GM20000 (cell line): ENCODE data around the gene TSBP1.

Experiments used
- DNase-seq: peaks from one replicate; pipeline ENCODE4 v3.0.0; 2012; ENCODE audit warnings: low spot score
- TF ChIP-seq, protein P1 (sequence below): IDR thresholded peaks from 2 replicates; pipeline ENCODE4 v1.5.1; 2012; ENCODE audit warnings: mild to moderate bottlenecking, control low read depth; ENCODE audit errors: extremely low read depth, missing control alignments

TSBP1 gene, protein sequence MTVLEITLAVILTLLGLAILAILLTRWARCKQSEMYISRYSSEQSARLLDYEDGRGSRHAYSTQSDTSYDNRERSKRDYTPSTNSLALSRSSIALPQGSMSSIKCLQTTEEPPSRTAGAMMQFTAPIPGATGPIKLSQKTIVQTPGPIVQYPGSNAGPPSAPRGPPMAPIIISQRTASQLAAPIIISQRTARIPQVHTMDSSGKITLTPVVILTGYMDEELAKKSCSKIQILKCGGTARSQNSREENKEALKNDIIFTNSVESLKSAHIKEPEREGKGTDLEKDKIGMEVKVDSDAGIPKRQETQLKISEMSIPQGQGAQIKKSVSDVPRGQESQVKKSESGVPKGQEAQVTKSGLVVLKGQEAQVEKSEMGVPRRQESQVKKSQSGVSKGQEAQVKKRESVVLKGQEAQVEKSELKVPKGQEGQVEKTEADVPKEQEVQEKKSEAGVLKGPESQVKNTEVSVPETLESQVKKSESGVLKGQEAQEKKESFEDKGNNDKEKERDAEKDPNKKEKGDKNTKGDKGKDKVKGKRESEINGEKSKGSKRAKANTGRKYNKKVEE

DNA sequence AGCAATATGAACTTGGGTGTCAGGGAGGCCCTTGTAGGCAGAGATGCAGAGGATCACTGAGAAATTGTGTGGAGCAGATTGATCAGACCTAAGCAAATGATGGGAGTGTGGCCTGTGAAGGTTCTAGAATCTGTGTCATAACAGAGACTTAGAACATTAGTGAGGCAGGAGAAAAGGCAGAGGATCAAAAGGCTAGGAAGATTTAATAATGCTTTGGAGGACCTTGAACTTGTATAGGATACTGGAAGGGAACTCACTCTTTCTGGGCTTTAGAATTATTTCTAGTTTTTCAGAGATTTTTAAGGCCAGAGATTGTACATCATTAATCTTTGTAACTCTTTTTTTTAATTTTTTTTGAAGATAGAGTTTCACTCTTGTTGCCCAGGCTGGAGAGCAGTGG is at the start of gene TSBP1:
TSS of gene TSBP1 (minus strand) at position 101 of the 400 bp plus-strand sequence. CDS start 197 bp downstream, outside the sequence.
- no peak for DNase-seq
- TF ChIP-seq, protein P1, sequence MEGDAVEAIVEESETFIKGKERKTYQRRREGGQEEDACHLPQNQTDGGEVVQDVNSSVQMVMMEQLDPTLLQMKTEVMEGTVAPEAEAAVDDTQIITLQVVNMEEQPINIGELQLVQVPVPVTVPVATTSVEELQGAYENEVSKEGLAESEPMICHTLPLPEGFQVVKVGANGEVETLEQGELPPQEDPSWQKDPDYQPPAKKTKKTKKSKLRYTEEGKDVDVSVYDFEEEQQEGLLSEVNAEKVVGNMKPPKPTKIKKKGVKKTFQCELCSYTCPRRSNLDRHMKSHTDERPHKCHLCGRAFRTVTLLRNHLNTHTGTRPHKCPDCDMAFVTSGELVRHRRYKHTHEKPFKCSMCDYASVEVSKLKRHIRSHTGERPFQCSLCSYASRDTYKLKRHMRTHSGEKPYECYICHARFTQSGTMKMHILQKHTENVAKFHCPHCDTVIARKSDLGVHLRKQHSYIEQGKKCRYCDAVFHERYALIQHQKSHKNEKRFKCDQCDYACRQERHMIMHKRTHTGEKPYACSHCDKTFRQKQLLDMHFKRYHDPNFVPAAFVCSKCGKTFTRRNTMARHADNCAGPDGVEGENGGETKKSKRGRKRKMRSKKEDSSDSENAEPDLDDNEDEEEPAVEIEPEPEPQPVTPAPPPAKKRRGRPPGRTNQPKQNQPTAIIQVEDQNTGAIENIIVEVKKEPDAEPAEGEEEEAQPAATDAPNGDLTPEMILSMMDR = no peak

DNA sequence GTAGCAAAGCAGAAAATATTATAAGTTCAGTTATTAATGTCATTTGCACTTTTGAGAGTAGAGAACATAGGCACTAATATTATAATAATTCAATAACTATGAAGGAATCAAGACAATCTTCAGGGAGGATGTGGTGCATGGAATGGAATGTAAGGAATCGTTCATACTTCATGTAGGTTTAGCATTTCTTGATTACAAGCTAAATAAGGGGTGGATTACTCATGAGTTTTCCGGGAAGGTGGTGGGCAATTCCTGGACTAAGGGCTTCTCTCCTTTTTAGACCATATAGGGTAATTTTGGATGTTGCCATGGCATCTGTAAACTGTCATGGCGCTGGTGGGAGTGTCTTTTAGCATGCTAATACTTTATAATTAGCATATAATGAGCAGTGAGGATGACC is 44.3 kb upstream of the TSBP1 start:
- no peak for DNase-seq
- TF ChIP-seq, protein P1 = no peak

DNA sequence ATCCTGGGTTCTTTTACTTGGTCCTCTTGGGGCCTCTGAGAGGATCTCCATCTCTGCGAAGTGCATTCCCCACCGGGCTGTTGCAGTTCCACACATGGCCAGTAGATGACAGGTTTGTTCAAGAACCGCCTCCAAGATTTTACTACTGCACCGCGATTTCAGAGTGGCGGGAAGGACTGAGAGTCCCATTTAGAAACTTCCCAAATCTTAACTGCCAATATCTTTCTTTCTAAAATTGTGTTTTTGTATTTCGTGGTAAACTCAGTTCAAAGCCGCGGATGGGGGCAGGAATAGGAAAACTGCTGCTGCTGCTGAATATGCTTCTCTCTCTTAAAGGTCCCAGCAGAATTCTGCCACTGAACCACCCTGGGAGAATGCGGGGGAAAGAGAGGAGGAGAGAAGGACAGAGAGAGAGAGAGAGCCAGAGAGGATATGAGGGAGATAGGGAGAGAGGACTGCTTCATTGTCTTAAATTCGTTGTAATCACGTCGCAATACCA is 43.9 kb upstream of the TSBP1 start:
- TF ChIP-seq, protein P1 = peak; percentile 87
- DNase-seq = peak; percentile 58

DNA sequence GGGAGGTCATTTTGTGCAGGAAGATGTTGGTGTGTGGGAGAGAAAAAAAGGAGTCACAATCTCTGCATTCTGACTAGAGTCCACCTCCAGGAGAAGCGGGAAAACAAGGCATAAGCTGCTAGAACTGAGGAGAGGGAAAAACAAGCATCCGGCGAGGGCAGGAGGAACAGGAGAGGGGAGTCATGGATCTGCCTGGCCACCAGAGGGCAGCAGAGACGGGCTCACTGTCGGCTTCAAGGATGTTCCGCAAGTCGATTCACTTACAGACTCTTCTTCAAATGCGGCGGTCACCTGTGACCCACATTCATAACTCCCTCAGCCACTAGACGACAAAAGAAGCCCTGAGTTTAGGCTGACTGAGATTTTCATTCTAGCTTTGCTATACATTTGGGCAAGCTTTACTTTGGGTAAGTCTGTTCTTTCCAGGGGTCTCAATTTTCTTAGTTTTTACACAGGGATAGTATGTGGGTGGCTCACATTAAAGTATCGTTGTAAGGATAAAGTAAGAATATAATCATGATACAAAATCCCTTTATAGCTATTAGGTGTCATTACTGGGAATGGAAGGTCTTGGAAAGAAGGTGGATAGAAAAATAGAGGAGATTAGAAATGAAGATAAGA is 41.8 kb upstream of the TSBP1 start:
- TF ChIP-seq, protein P1 = peak; percentile 93
- DNase-seq = peak; percentile 76

DNA sequence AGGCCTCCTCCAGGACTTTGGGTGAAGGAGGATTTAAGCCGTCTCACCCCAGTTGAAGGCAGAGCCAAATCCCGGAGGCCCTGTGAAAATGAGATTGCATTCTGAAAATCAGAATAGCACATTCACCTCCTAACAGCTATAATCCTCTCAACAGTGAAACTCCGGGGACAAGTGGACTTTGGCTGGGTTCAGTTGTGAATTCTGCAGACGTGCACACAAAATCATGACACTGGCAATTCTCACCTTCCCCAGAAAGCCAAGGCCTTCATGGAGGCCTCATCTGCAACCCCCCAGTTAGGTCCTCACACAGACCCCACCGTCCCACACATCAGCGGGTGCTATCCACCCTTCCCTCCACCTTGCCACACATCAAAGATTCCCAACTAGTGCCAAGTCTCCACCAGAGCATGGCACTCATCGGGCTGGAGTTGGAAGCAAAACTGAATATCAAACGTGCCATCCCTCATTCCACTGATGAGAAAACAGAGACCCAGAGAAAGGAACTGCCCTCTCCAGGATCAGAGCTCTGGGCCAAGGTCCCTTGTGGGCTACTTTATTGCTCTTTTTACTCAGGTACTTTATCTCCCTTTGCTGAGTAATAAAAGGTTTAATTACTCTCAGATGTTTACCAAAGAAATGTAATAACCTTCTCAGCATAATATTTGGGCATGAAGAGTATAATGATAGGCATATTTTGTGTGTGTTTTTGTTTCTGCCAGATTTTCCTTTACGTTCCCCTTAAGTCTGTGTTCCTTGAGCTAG is 40.0 kb upstream of the TSBP1 start:
- TF ChIP-seq, protein P1 = no peak

DNA sequence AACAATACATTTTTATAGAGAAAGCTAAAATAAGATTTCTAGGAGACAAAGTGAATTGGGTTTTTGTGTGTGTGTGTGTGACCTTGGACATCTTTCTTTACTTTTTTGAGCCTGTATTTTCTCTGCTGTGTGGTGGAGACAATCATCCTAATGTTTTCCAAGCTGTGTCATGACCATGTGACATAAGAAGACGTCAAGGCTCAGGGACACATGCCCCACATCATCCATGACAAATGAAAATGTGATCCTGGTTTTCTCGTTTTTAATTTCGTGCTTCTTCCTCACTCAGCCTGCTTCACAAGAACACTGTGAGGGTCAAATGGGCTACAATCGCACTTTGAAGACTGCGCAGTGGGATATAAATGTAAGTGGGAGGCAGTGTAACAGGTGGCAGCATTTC is 39.2 kb upstream of the TSBP1 start:
- DNase-seq = no peak
- TF ChIP-seq, protein P1 = no peak

More for the DNA sequence above, 40.0 kb upstream of the TSBP1 start:
- DNase-seq = no peak
